ENCODE data around the gene PKMYT1.

- TF ChIP-seq POLR2A (IDR thresholded peaks at IDR 0.05; ENCODE audit: extremely low read depth, insufficient read length) (no peak), CTCF (IDR thresholded peaks at IDR 0.05; ENCODE audit: low read depth, low read length) (no peak)
These were observed 25.4 kb downstream of the PKMYT1 start for GRCh38 chr16:2954656-2955381.
